Osteocyte (in vitro differentiated cells): ENCODE measurements around the gene AGPS. TPM values are rescaled to one million over a fixed set of nuclear protein-coding genes. Genes with fewer than 3 reads are reported as not detected.
A peak's percentile ranks its signal among the peaks of the same experiment; 100 is the strongest.

Experiments used
- DNase-seq: peaks from one replicate; pipeline ENCODE4 v3.0.0; 2021; ENCODE audit warnings: mixed read lengths; ENCODE audit not compliant: unreplicated experiment; ENCODE audit errors: extremely low spot score
- H3K27ac Mint-ChIP-seq: one replicate; pipeline ENCODE4 v1.8.0; 2021; ENCODE audit warnings: mild to moderate bottlenecking, mixed read lengths; ENCODE audit not compliant: unreplicated experiment
- H3K27me3 Mint-ChIP-seq: one replicate; pipeline ENCODE4 v1.8.0; 2021; ENCODE audit warnings: mixed read lengths; ENCODE audit not compliant: unreplicated experiment
- H3K36me3 Mint-ChIP-seq: one replicate; pipeline ENCODE4 v1.8.0; 2021; ENCODE audit warnings: mixed read lengths; ENCODE audit not compliant: unreplicated experiment
- H3K4me1 Mint-ChIP-seq: one replicate; pipeline ENCODE4 v1.8.0; 2021; ENCODE audit warnings: mixed read lengths; ENCODE audit not compliant: unreplicated experiment
- H3K4me3 Mint-ChIP-seq: one replicate; pipeline ENCODE4 v1.8.0; 2021; ENCODE audit warnings: mild to moderate bottlenecking, moderate library complexity, mixed read lengths; ENCODE audit not compliant: unreplicated experiment
- H3K9me3 Mint-ChIP-seq: one replicate; pipeline ENCODE4 v1.8.0; 2021; ENCODE audit warnings: mixed read lengths; ENCODE audit not compliant: unreplicated experiment
- CTCF ChIP-seq: fragments of 200-600 bp; sonication (generic); IDR thresholded peaks from 2 replicates; pipeline ENCODE4 v1.5.0; 2021; ENCODE audit warnings: antibody characterized with exemption, mild to moderate bottlenecking, moderate library complexity
- total RNA-seq: library from RNA; stranded (reverse); gene quantifications from 2 replicates; pipeline ENCODE4 v1.2.1, GENCODE V29; 2021

AGPS gene
- total RNA-seq, 1 donor from 2014 or later: 38.0 TPM

GRCh38 chr2:177393203-177393755 is 706 bp downstream of the AGPS start:
- H3K9me3 Mint-ChIP-seq: no peaks in the 10 kb centered on the region
- H3K27ac Mint-ChIP-seq: peak overlapping the region; percentile 92
- peaks cover 49% of the 10 kb centered on the region for H3K4me1 Mint-ChIP-seq
- peak overlapping the region; percentile 98 for H3K4me3 Mint-ChIP-seq
- no peak for DNase-seq
- H3K27me3 Mint-ChIP-seq: no peaks in the 10 kb centered on the region
- H3K36me3 Mint-ChIP-seq: peaks cover 2% of the 10 kb centered on the region
- TF ChIP-seq CTCF: no peak

- Mint-ChIP-seq H3K27me3 (no peaks in the 10 kb centered on the region), H3K27ac (peak overlapping the region; percentile 92), H3K9me3 (no peaks in the 10 kb centered on the region), H3K4me3 (peak overlapping the region; percentile 98), H3K4me1 (peaks cover 50% of the 10 kb centered on the region), H3K36me3 (peaks cover 2% of the 10 kb centered on the region)
- DNase-seq: no peak
- no peak for TF ChIP-seq CTCF
Measured at GRCh38 chr2:177393824-177394593, 1.4 kb downstream of the AGPS start.

GRCh38 chr2:177394594-177394973 is 2.0 kb downstream of the AGPS start:
- no peak for TF ChIP-seq CTCF
- no peak overlapping the region for H3K4me3 Mint-ChIP-seq

GRCh38 chr2:177395351-177396065 is 2.9 kb downstream of the AGPS start:
- no peak for TF ChIP-seq CTCF
- Mint-ChIP-seq H3K9me3 (no peaks in the 10 kb centered on the region), H3K27ac (no peak overlapping the region), H3K27me3 (no peaks in the 10 kb centered on the region), H3K4me3 (no peak overlapping the region), H3K36me3 (peaks cover 2% of the 10 kb centered on the region), H3K4me1 (peaks cover 51% of the 10 kb centered on the region)
- DNase-seq: no peak

More at GRCh38 chr2:177394594-177394973, 2.0 kb downstream of the AGPS start:
- Mint-ChIP-seq H3K27ac (no peak overlapping the region), H3K27me3 (no peaks in the 10 kb centered on the region), H3K9me3 (no peaks in the 10 kb centered on the region), H3K36me3 (peaks cover 2% of the 10 kb centered on the region), H3K4me1 (peaks cover 50% of the 10 kb centered on the region)
- DNase-seq: no peak
